MCF 10A (cell line): ENCODE measurements around the gene ADAM10. TPM values are rescaled to one million over a fixed set of nuclear protein-coding genes. Genes with fewer than 3 reads are reported as not detected.
"Not testable (repeated sequence)": the region's sequence is repeated elsewhere in the genome, so short reads cannot be mapped to it uniquely, and the experiment has no call there.

Experiments used
- BruUV-seq: library from RNA; stranded (reverse); fragments of 400-500 nt; replicated peaks from 2 replicates; lab custom pipeline; 2021; lab: Mats Ljungman, UMichigan
- CTCF ChIA-PET: fragments of 300-600 bp; sonication (Branson Sonifier 250); formaldehyde crosslinking; extraction: SDS; loops from one replicate; lab custom pipeline; 2021; ENCODE audit warnings: antibody characterized with exemption, inconsistent platforms; lab: Yijun Ruan, JAX
- POLR2A ChIA-PET: fragments of 300-600, 350-650 bp; sonication (Branson Sonifier 250); formaldehyde crosslinking; extraction: SDS; loops from one replicate; lab custom pipeline; 2020; ENCODE audit warnings: antibody characterized with exemption, inconsistent platforms; lab: Yijun Ruan, JAX
- DNase-seq: peaks from one replicate; pipeline ENCODE4 v3.0.0-alpha.2; 2018; ENCODE audit not compliant: unreplicated experiment
- H3K27ac Mint-ChIP-seq: one replicate; pipeline ENCODE4 v1.8.0; 2022; ENCODE audit warnings: mild to moderate bottlenecking, low read depth, mixed read lengths; ENCODE audit not compliant: unreplicated experiment
- H3K27me3 Mint-ChIP-seq: one replicate; pipeline ENCODE4 v1.8.0; 2022; ENCODE audit warnings: mixed read lengths; ENCODE audit not compliant: insufficient read depth, unreplicated experiment
- H3K36me3 Mint-ChIP-seq: one replicate; pipeline ENCODE4 v1.8.0; 2022; ENCODE audit warnings: mild to moderate bottlenecking, moderate library complexity, mixed read lengths; ENCODE audit not compliant: insufficient read depth, unreplicated experiment
- H3K4me1 Mint-ChIP-seq: one replicate; pipeline ENCODE4 v1.8.0; 2022; ENCODE audit warnings: mixed read lengths; ENCODE audit not compliant: insufficient read depth, unreplicated experiment
- H3K4me3 Mint-ChIP-seq: one replicate; pipeline ENCODE4 v1.8.0; 2022; ENCODE audit warnings: mild to moderate bottlenecking, moderate library complexity, mixed read lengths; ENCODE audit not compliant: unreplicated experiment
- H3K9me3 Mint-ChIP-seq: one replicate; pipeline ENCODE4 v1.8.0; 2022; ENCODE audit warnings: mixed read lengths; ENCODE audit not compliant: unreplicated experiment
- CTCF ChIP-seq: fragments of 200-600 bp; IDR thresholded peaks from one replicate; pipeline ENCODE4 v1.8.0; 2022; ENCODE audit warnings: antibody characterized with exemption, mild to moderate bottlenecking; ENCODE audit not compliant: unreplicated experiment
- intact Hi-C: fragments of 100-400 bp; cut with micrococcal nuclease; formaldehyde crosslinking; loops from 2 replicates; pipeline ENCODE4 v1.14.1; 2022
- total RNA-seq: library from RNA; stranded (reverse); gene quantifications from 2 replicates; pipeline ENCODE4 v1.2.3, GENCODE V29; 2022

ADAM10 gene
- total RNA-seq, 1 experiment from 2014 or later = 87.5 TPM

DNA sequence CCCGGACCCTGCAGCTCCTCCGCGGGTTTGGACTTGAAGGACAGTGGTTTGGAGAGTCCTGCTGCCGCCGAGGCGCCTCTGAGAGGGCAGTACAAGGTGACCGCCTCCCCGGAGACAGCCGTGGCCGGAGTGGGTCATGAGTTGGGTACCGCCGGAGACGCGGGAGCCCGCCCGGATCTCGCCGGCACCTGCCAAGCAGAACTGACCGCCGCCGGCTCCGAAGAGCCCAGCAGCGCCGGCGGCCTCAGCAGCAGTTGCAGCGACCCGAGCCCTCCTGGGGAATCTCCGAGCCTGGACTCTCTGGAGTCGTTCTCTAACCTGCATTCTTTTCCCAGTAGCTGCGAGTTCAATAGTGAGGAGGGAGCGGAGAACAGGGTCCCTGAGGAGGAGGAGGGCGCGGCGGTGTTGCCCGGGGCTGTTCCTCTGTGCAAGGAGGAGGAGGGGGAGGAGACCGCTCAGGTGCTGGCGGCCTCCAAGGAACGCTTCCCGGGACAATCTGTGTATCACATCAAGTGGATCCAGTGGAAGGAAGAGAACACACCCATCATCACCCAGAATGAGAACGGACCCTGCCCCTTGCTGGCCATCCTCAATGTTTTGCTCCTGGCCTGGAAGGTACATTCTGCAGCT lies 22.2 kb upstream of the ADAM10 start:
- ChIA-PET CTCF (interaction anchor here (0.6 to 2.2 kb wide), 9 partner anchors 22 to 1714 kb away, joined by 3 to 20 read pairs (median 4); partner anchors contain the start of gene ADAM10), POLR2A (interaction anchor here (0.7 to 11.3 kb wide), 44 partner anchors 9 to 918 kb away, joined by 3 to 368 read pairs (median 5); partner anchors contain the start of genes ADAM10, BNIP2 and SLTM)
- peaks cover under 1% of the 10 kb centered on the region for H3K9me3 Mint-ChIP-seq
- no peak for TF ChIP-seq CTCF
- DNase-seq = peak; percentile 30
- no TSS peak for BruUV-seq
- H3K27me3 Mint-ChIP-seq = no peaks in the 10 kb centered on the region
- intact Hi-C loops = loop anchor here (2.0 to 10.0 kb wide), 4 partner anchors 93 to 757 kb away; partner anchors contain the start of gene SLTM
- H3K4me3 Mint-ChIP-seq = no peak overlapping the region
- peak overlapping the region; percentile 97 for H3K27ac Mint-ChIP-seq
- peaks cover 6% of the 10 kb centered on the region for H3K4me1 Mint-ChIP-seq
- H3K36me3 Mint-ChIP-seq = no peaks in the 10 kb centered on the region

- peak within 1 kb of the TSS; percentile 97 for H3K27ac Mint-ChIP-seq
- ChIA-PET CTCF (interaction anchor here (0.6 to 3.5 kb wide), 20 partner anchors 8 to 1714 kb away, joined by 3 to 20 read pairs (median 4); partner anchors contain the start of gene ADAM10), POLR2A (interaction anchor here (0.6 to 11.3 kb wide), 69 partner anchors 10 to 1090 kb away, joined by 3 to 368 read pairs (median 4); partner anchors contain the start of genes ADAM10, BNIP2, POLR2M and RNF111)
- H3K36me3 Mint-ChIP-seq = no peaks in the 10 kb centered on the region
- H3K4me1 Mint-ChIP-seq = peaks cover 11% of the 10 kb centered on the region
- BruUV-seq = no TSS peak
- H3K4me3 Mint-ChIP-seq = no peak within 1 kb of the TSS
- DNase-seq = peak; percentile 98
- intact Hi-C loops = loop anchor here (1.0 to 10.0 kb wide), 5 partner anchors 21 to 758 kb away; partner anchors contain the start of gene SLTM
- peak; percentile 28 for TF ChIP-seq CTCF
- H3K9me3 Mint-ChIP-seq = peaks cover 7% of the 10 kb centered on the region
- no peaks in the 10 kb centered on the region for H3K27me3 Mint-ChIP-seq
These were observed 21.5 kb upstream of the ADAM10 start, which contains the start of gene MINDY2 for GRCh38 chr15:58770857-58771620. Gene MINDY2 (plus strand): TSS chr15:58771302. CDS start chr15:58771396, 94 bp downstream.

DNA sequence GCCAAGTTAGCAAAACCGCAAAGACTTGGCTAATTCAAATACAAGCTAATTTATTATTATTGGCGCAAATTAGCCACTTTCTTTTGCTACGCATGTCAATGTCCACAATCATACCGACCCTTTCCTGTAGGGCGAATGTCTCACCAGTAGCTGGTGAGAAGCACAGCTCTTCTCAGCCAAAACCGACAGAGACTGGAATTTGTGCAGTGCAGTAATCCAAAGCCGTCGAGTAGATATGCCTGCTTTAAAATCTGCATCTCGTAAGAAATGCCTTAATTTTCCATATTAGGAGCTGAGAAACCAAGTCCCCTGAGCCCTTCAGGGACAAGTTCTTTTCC lies 21.0 kb upstream of the ADAM10 start:
- H3K36me3 Mint-ChIP-seq = no peaks in the 10 kb centered on the region
- ChIA-PET POLR2A (interaction anchor here (0.6 to 11.3 kb wide), 64 partner anchors 9 to 1064 kb away, joined by 3 to 368 read pairs (median 5); partner anchors contain the start of genes ADAM10, BNIP2, POLR2M and RNF111), CTCF (interaction anchor here (0.6 to 3.5 kb wide), 19 partner anchors 9 to 905 kb away, joined by 3 to 20 read pairs (median 4); partner anchors contain the start of gene ADAM10)
- intact Hi-C loops = loop anchor here (1.0 to 10.0 kb wide), 5 partner anchors 20 to 758 kb away; partner anchors contain the start of gene SLTM
- no peaks in the 10 kb centered on the region for H3K27me3 Mint-ChIP-seq
- BruUV-seq = TSS peak; percentile 74
- DNase-seq = peak; percentile 64
- peaks cover 11% of the 10 kb centered on the region for H3K4me1 Mint-ChIP-seq
- peak overlapping the region; percentile 97 for H3K27ac Mint-ChIP-seq
- no peak overlapping the region for H3K4me3 Mint-ChIP-seq
- TF ChIP-seq CTCF = no peak
- peaks cover 7% of the 10 kb centered on the region for H3K9me3 Mint-ChIP-seq

DNA sequence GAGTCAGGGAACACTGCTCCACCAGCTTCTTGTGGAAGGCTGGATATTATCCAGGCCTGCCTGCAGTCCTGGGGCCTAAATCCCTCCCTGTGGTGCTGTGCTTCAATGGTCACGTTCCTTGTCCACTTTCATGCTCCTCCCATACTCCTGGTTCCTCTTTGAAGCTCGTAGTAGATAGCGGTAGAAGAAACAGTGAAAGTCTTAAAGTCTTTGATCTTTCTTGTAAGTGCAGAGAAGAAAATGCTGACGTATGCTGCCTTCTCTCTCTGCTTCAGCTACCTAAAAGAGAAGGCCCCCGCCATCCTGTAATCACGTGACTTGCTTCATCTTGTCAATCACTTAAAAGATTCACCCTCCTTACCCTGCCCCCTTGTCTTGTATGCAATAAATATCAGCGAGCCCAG lies 19.1 kb upstream of the ADAM10 start:
- H3K27me3 Mint-ChIP-seq, intact Hi-C loops, H3K36me3 Mint-ChIP-seq, DNase-seq, H3K27ac Mint-ChIP-seq, BruUV-seq, H3K4me3 Mint-ChIP-seq: not testable (repeated sequence)
- Mint-ChIP-seq H3K9me3 (peaks cover 14% of the 10 kb centered on the region), H3K4me1 (peaks cover 11% of the 10 kb centered on the region)
- POLR2A ChIA-PET = interaction anchor here (0.6 to 11.3 kb wide), 2 partner anchors 18 to 25 kb away, joined by 5 to 368 read pairs; partner anchors contain the start of gene ADAM10
- CTCF ChIA-PET = interaction anchor here (0.6 to 3.5 kb wide), 4 partner anchors 9 to 541 kb away, joined by 4 to 16 read pairs (median 4); no protein-coding TSS in a partner anchor
